DOHH2 (cell line): Measurements from ENCODE around the gene QKI.

ENCODE experiments used
- CTCF ChIP-seq: fragments of 200-600 bp; sonication (generic); IDR thresholded peaks from one replicate; pipeline ENCODE4 v1.5.1; 2014; ENCODE audit warnings: antibody characterized with exemption, mild to moderate bottlenecking, low read depth, low read length; ENCODE audit not compliant: poor library complexity, severe bottlenecking
- EZH2phosphoT487 ChIP-seq: fragments of 200-600 bp; sonication (generic); IDR thresholded peaks from 2 replicates; pipeline ENCODE4 v1.6.1; 2017; ENCODE audit warnings: borderline replicate concordance, mild to moderate bottlenecking, antibody characterized with exemption, low read length, moderate library complexity, mixed read lengths

- TF ChIP-seq CTCF (no peak), EZH2phosphoT487 (no peak)
Observed at GRCh38 chr6:163612200-163612599, 197.7 kb downstream of the QKI start.
